Fibroblast of skin of left biceps (primary cell): ENCODE data around the gene DMP1.

ENCODE experiments used
- DNase-seq, 2 experiments: peaks; one replicate each; pipeline ENCODE4 v3.0.0-alpha.2; 2013; ENCODE audit warnings: low read depth in 2 of 2

DMP1 gene

GRCh38 chr4:87649980-87650379 lies at the start of gene DMP1:
Gene DMP1, plus strand, starts transcription at chr4:87650280. Its CDS starts 6,213 bp downstream, at chr4:87656493.
- DNase-seq, result no peak

- no peak for DNase-seq
Measured at GRCh38 chr4:87601361-87601760, 48.7 kb upstream of the DMP1 start.

- DNase-seq, result no peak
Measured at GRCh38 chr4:87608229-87608628, 41.9 kb upstream of the DMP1 start, which contains the start of gene DSPP. Gene DSPP, plus strand, starts transcription at chr4:87608529. Its CDS starts 2,380 bp downstream, at chr4:87610909.

- no peak for DNase-seq
Measured at GRCh38 chr4:87614292-87614890, 35.7 kb upstream of the DMP1 start.

GRCh38 chr4:87616268-87616667 lies 33.8 kb upstream of the DMP1 start:
- DNase-seq, result no peak

GRCh38 chr4:87620086-87620485 lies 30.0 kb upstream of the DMP1 start:
- DNase-seq, result no peak

- DNase-seq, result no peak
Measured at GRCh38 chr4:87620491-87620890, 29.6 kb upstream of the DMP1 start.

GRCh38 chr4:87622303-87622702 lies 27.8 kb upstream of the DMP1 start:
- DNase-seq, result no peak

GRCh38 chr4:87624698-87625097 lies 25.4 kb upstream of the DMP1 start:
- DNase-seq, result no peak

- no peak for DNase-seq
Measured at GRCh38 chr4:87631668-87632067, 18.4 kb upstream of the DMP1 start.

GRCh38 chr4:87632469-87632868 lies 17.6 kb upstream of the DMP1 start:
- no peak for DNase-seq

GRCh38 chr4:87633243-87633642 lies 16.8 kb upstream of the DMP1 start:
- DNase-seq, result peak; percentile 24 to 32

GRCh38 chr4:87644286-87644685 lies 5.8 kb upstream of the DMP1 start:
- no peak for DNase-seq

- DNase-seq, result no peak
Measured at GRCh38 chr4:87650938-87651337, 858 bp downstream of the DMP1 start.

GRCh38 chr4:87651941-87652340 lies 1.9 kb downstream of the DMP1 start:
- DNase-seq, result no peak

- DNase-seq, result no peak
Measured at GRCh38 chr4:87654487-87655044, 4.5 kb downstream of the DMP1 start.

GRCh38 chr4:87657525-87657924 lies 7.4 kb downstream of the DMP1 start:
- no peak for DNase-seq

- DNase-seq, result no peak
Measured at GRCh38 chr4:87659247-87659931, 9.3 kb downstream of the DMP1 start.

- DNase-seq, result no peak
Measured at GRCh38 chr4:87662871-87663270, 12.8 kb downstream of the DMP1 start.

GRCh38 chr4:87669373-87669772 lies 19.3 kb downstream of the DMP1 start:
- DNase-seq, result no peak

- DNase-seq, result no peak
Measured at GRCh38 chr4:87677731-87678130, 27.7 kb downstream of the DMP1 start.

- peak; percentile 12 to 14 for DNase-seq
Measured at GRCh38 chr4:87679449-87680169, 29.5 kb downstream of the DMP1 start.

- DNase-seq, result no peak
Measured at GRCh38 chr4:87680271-87680670, 30.2 kb downstream of the DMP1 start.
